Mucosa of gallbladder (tissue), 1 donor: ENCODE data around the gene INSR. TPM values are rescaled to one million over a fixed set of nuclear protein-coding genes. Genes with fewer than 3 reads are reported as not detected.
A peak's percentile ranks its signal among the peaks of the same experiment; 100 is the strongest.

Experiments
- DNase-seq: peaks from one replicate; pipeline ENCODE4 v3.0.0-alpha.2; 2020; ENCODE audit warnings: low spot score
- total RNA-seq: library from RNA; stranded (reverse); gene quantifications from one replicate; pipeline ENCODE4 v1.2.1, GENCODE V29; 2021
- donor health status: DM: no; HTN: no; CAD: no.

Gene INSR
- total RNA-seq, 1 donor from 2014 or later, result 90.7 TPM

DNA sequence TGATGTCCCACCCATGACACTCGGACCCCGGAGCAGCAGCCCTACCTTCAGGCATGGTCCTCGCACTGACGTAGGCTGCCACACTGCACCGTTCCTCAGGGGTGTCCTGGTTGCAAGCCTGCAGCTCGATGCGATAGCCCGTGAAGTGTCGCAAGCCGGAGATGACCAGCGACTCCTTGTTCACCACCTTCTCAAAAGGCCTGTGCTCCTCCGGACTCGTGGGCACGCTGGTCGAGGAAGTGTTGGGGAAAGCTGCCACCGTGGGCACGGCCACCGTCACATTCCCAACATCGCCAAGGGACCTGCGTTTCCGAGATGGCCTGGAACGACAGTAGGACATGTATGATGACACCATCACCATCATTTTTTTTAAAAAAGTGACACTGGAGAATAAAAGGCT lies 151.4 kb downstream of the INSR start:
- DNase-seq, result no peak

DNA sequence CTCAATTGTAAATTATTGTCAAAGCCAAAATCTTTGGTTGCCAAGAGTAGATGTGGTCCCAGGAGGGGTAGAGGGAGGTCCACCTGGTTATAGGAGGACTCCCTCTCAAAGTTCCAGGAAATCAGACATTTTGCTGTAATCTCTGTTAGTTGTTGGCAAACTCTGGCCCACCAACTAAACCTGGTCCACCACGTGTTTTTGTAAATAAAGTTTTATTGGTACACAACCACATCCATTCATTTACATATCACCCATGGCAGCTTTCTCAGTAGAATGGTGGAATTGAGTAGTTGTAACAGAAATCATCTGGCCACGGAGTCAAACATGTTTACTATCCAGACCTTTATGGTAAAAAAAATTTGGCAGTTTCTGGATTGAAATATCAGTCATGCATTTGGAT lies 154.1 kb downstream of the INSR start:
- no peak for DNase-seq

GRCh38 chr19:7139095-7139494 lies 155.1 kb downstream of the INSR start:
- DNase-seq, result no peak

GRCh38 chr19:7138402-7138801 lies 155.8 kb downstream of the INSR start:
- DNase-seq, result no peak

GRCh38 chr19:7137120-7137519 lies 157.1 kb downstream of the INSR start:
- no peak for DNase-seq

DNA sequence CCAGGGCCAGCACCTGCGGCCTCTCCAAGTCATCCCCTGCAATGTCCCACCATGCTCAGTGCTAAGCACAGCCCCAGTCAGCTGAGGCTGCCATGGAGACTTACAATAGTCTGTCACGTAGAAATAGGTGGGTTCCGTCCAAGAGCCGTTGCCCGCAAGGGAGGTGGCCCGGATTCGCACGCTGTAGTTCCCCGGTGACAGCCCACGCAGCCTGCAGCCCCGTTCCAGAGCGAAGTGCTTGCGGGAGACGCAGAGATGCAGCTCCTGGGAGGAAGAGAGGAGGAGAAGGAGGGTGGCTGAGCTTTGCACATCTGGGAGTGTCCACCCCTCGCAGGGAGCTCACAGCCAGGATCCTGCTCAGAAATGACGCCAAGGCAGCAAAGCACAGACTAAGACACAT lies 162.2 kb downstream of the INSR start:
- DNase-seq, result no peak

DNA sequence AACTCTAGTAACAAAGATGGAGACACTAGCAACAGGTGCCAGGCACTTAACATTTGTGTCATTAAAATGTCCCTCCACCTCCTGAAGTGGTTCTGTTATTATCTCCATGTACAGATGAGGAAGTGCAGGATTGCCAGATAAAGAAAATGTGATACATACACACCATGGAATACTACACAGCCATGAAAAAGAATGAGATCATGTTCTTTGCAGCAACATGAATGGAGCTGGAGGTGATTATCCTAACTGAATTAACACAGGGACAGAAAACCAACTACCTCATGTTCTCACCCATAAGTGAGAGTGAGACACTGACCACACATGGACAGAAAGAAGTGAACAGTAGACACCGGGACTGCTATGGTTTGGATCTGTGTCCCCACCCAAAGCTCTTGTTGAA lies 164.2 kb downstream of the INSR start:
- DNase-seq, result no peak

- no peak for DNase-seq
Observed at GRCh38 chr19:7126132-7126531, 168.1 kb downstream of the INSR start.

DNA sequence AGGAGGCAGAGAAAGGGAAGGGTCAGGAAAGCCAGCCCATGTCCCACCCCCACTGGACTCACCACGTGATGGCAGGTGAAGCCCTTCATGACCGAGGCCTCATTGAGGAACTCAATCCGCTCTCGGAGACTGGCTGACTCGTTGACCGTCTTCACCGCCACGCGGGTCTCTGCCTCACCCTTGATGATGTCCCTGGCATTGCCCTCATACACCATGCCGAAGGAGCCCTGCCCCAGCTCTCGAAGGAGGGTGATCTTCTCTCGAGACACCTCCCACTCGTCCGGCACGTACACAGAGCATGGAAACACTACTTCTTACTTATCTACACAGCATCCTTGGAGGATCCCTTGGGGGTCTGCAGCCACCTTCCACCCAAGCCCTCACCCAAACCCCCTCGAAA lies 169.0 kb downstream of the INSR start:
- DNase-seq, result no peak

DNA sequence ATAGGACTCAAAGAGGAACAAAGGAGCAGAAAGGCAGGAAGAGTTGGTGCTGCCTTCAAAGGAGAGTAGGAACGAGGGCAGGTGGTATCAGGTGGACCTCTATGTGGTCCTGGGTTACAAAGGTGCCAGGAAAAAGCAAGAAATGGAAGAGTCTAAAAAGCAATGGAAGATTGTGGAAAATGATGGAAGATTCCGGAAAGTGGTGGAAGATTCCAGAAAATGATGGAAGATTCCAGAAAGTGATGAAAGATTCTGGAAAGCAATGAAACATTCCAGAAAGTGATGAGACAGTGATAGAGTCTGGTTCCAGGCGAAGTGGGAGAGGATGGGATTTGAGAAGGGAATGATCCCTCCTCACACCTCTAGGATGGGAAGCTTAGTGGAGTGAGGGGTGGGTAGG lies 169.4 kb downstream of the INSR start:
- no peak for DNase-seq

GRCh38 chr19:7122701-7123100 lies 171.5 kb downstream of the INSR start:
- no peak for DNase-seq

DNA sequence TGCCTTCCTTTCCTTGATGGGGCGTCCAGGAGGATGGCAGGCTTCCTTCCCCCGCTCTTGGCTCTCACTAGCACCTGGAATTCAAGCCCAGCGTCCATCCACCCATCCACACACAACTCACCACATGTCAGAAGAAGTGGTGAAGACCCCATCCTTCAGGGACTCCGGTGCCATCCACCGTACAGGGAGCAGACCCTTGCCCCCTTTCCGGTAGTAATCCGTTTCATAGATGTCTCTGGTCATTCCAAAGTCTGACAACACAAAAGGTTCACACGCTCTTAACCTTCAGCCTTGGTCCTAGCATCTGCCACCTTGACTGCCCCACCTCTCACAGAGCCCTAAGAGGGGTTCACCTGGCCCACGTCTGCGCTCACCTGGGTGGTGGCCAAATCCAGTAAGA lies 173.7 kb downstream of the INSR start:
- DNase-seq, result no peak

GRCh38 chr19:7119582-7119981 lies 174.6 kb downstream of the INSR start:
- no peak for DNase-seq

- DNase-seq, result no peak
Observed at GRCh38 chr19:7117248-7117647, 177.0 kb downstream of the INSR start.

GRCh38 chr19:7115721-7116120 lies 178.5 kb downstream of the INSR start:
- DNase-seq, result no peak

DNA sequence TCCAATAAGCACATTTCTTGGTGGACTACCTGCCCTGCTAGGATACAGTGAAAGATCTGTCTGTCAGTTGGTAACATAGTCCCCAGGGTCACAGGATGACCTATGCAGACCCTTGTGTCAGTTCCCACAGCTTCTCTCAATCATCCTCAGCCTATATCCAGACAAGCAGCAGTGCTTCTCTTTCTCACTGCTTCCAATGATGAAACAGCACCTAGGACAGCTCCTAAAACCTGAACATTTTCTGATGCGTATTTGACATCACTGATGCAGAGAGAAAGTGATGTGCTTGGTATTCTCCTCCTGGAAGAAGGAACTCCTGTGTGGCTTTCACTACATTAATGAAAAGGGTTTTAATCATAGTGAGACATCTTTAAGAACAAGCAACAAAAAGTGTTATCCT lies 181.0 kb downstream of the INSR start:
- no peak for DNase-seq

DNA sequence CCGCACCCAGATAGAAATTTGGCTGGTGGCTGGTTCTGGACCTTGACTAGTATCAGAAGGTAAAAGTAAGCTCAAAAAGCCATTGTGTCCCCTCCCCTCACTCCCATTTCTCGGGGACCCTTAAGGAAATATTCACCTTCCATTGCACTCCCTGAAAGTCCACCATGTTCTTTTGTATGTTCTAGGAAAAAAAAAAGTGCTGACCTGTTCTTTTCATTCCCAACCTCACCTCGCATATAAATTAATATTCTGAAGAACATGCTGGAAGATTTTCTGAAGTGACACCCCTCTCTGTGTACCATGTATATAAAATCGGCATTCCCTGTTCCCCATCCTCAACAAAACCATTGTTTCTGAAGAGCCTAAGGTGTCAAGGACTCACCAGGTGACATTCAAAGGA lies 181.5 kb downstream of the INSR start:
- DNase-seq, result no peak

DNA sequence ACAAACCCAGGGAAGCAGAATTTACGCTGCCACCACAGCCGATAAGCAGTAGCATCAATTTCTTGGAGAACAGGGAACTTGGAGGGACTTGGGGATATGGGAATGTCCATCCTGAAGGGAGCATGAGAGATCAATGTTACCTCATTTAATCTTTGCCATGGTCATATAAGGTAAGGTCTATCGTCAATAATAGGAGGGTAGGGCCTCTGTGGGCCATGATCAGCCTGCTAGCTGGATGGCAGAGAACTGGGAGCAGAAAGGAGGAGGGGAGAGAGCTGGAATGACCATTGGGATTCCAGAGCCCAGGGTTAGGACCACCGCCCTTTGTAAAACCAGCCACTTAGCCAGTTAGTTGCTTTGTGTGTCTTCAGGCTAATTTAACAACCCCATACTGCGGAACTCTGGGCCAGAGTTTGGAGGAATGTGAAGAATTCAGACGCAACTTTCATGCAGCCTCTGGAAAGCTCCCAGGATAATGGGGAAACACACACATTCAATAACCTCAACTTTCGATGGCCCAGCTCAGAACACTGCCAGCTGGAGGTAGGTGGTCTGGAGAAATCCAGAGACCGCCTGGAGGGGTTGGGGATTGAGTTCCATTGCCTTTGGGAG lies 184.4 kb downstream of the INSR start:
- no peak for DNase-seq

DNA sequence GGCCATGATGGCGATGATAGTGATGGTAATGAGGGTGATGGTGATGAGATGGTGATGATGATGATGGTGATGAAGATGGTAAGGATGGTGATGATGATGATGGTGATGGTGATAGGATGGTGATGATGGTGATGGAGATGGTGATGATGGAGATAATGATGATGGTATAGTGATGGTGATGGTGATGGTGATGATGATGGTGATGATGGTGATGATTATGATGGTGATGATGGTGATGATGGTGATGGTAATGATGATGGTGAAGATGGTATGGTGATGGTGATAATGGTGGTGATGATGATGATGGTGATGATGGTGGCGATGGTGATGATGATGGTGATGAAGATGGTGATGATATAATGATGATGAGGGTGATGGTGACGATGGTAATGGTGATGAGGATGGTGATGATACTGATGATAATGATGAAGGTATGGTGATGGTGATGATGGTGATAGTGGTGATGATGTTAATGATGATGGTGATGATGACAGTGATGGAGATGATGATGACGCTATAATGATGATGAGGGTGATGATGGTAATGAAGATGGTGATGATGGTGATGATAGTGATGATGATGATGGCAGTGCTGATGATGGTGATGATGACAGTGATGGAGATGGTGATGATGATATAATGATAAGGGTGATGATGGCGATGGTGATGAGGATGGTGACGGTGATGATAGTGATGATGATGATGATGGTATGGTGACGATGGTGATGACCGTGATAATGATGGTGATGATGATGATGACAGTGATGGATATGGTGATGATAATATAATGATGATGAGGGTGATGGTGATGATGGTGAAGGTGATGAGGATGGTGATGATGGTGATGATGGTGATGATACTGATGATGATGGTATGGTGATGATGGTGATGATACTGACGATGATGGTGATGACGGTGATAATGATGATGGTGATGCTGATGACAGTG lies 187.2 kb downstream of the INSR start:
- no peak for DNase-seq

DNA sequence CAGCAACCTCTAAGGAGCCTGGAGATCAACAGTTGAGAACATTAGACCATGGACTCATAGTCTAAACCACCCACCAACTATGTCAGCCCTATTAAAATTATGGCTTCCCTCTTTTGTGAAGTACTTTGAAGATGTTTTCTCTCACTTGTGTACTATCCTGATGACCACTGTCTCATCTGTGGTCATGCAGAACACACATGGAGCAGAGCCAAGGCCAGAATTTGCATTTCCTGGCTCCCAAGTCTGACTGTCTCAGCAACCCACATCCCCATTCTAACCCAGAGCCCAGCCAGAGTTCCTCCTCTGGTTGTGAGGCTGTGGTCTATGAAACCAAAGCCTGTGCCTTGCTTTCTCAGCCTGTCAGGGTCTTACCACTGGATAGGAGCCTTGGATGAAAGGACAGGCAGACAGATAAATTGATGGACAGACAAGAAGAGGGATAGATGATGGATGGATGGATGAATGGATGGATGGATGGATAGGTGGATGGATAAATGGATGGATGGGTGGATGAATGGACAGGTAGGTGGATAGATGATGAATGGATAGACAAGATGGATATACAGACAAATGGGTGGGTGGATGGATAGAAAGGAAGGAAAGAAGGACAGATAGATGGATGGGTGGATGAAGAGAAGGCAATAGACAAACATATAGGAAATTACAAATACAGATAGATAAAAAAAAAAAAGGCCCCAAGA lies 189.3 kb downstream of the INSR start:
- DNase-seq, result peak; percentile 31

DNA sequence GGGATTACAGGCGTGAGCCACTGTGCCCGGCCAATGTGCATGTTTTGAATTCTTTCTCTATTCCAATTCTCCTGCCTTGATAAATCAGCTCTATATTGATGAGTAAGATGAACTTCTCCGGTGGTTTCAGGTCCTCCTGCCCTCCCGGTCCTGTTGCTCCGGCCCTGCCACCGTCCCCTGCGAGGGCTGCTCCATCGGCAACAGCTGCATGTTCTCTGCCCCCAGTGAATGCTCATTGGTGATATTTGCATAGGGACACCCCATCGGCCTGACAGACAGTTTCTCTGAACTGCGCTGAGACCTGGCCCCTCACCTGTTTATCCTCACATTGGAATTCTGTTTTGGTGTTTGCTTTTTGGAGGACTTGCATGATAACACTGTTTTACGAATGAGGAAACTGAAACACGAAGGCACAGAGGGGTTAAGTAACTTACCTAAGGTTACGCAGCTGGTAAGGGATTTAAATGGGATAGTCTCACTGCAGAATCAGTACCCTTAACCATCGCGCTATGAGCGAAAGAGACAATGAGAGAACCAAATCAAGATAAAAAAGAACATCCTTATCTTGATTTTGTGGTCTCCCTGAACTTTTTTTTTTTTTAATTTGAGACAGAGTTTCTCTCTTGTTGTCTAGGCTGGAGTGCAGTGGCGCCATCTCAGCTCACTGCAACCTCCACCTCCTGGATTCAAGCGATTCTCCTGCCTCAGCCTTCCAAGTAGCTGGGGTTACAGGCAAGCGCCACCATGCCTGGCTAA lies 192.5 kb downstream of the INSR start:
- no peak for DNase-seq

DNA sequence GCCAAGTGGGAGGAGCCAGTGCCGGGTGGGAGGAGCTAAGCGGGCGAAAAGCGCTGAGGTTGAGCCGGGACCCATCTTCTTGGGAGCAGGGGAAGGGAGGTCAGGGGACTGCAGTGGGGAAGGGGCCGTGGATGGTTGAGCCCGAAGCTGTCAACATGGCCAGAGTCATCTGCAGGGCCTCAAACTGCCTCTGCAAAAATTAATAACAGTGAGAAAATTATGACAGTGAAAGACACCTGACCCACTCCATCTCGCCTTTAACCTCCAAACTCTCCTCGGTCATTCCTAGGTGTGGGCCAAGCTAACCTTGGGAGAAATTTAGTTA lies 194.7 kb downstream of the INSR start:
- no peak for DNase-seq
